Measurements from ENCODE around the gene CDSN.

Gene CDSN

GRCh38 chr6:31143148-31143547 is 22.9 kb upstream of the CDSN start:
- no peak for TF ChIP-seq REST (IDR thresholded peaks at IDR 0.05; ENCODE audit: insufficient read depth in 1 of 2, low read depth in 2 of 2, low read length in 2 of 2)
- no peak for TF ChIP-seq TAF1 (IDR thresholded peaks at IDR 0.05; ENCODE audit: borderline replicate concordance, insufficient read depth, low read length)
- no peak for TF ChIP-seq FOXP2 (optimal IDR thresholded peaks at IDR 0.05; ENCODE audit: borderline replicate concordance, extremely low read depth, extremely low read length, insufficient read depth)
- TF ChIP-seq POLR2AphosphoS5 (IDR thresholded peaks at IDR 0.05; ENCODE audit: low read depth, low read length) = no peak
- no peak for TF ChIP-seq SIN3A (IDR thresholded peaks at IDR 0.05; ENCODE audit: borderline replicate concordance, insufficient read depth, low read length)

- TF ChIP-seq REST (IDR thresholded peaks at IDR 0.05; ENCODE audit: insufficient read depth in 1 of 2, low read depth in 2 of 2, low read length in 2 of 2) = no peak
- no peak for TF ChIP-seq FOXP2 (optimal IDR thresholded peaks at IDR 0.05; ENCODE audit: borderline replicate concordance, extremely low read depth, extremely low read length, insufficient read depth)
- TF ChIP-seq POLR2AphosphoS5 (IDR thresholded peaks at IDR 0.05; ENCODE audit: low read depth, low read length) = no peak
- no peak for TF ChIP-seq SIN3A (IDR thresholded peaks at IDR 0.05; ENCODE audit: borderline replicate concordance, insufficient read depth, low read length)
- no peak for TF ChIP-seq TAF1 (IDR thresholded peaks at IDR 0.05; ENCODE audit: borderline replicate concordance, insufficient read depth, low read length)
Measured at GRCh38 chr6:31142361-31142761, 22.1 kb upstream of the CDSN start.

- TF ChIP-seq SIN3A (IDR thresholded peaks at IDR 0.05; ENCODE audit: borderline replicate concordance, insufficient read depth, low read length) (no peak), TAF1 (IDR thresholded peaks at IDR 0.05; ENCODE audit: borderline replicate concordance, insufficient read depth, low read length) (no peak), FOXP2 (optimal IDR thresholded peaks at IDR 0.05; ENCODE audit: borderline replicate concordance, extremely low read depth, extremely low read length, insufficient read depth) (no peak), REST (IDR thresholded peaks at IDR 0.05; ENCODE audit: insufficient read depth in 1 of 2, low read depth in 2 of 2, low read length in 2 of 2) (no peak)
Measured at GRCh38 chr6:31140643-31141042, 20.4 kb upstream of the CDSN start.

- TF ChIP-seq SIN3A (IDR thresholded peaks at IDR 0.05; ENCODE audit: borderline replicate concordance, insufficient read depth, low read length) = no peak
- no peak for TF ChIP-seq FOXP2 (optimal IDR thresholded peaks at IDR 0.05; ENCODE audit: borderline replicate concordance, extremely low read depth, extremely low read length, insufficient read depth)
- no peak for TF ChIP-seq POLR2AphosphoS5 (IDR thresholded peaks at IDR 0.05; ENCODE audit: low read depth, low read length)
- TF ChIP-seq REST (IDR thresholded peaks at IDR 0.05; ENCODE audit: insufficient read depth in 1 of 2, low read depth in 2 of 2, low read length in 2 of 2) = no peak
- TF ChIP-seq TAF1 (IDR thresholded peaks at IDR 0.05; ENCODE audit: borderline replicate concordance, insufficient read depth, low read length) = no peak
Measured at GRCh38 chr6:31139599-31139998, 19.4 kb upstream of the CDSN start.

GRCh38 chr6:31138982-31139381 is 18.7 kb upstream of the CDSN start, which contains the start of gene PSORS1C2:
Gene PSORS1C2 (minus strand): TSS chr6:31139066. CDS start chr6:31139026, 40 bp downstream.
- no peak for TF ChIP-seq SIN3A (IDR thresholded peaks at IDR 0.05; ENCODE audit: borderline replicate concordance, insufficient read depth, low read length)
- TF ChIP-seq POLR2AphosphoS5 (IDR thresholded peaks at IDR 0.05; ENCODE audit: low read depth, low read length) = no peak
- no peak for TF ChIP-seq FOXP2 (optimal IDR thresholded peaks at IDR 0.05; ENCODE audit: borderline replicate concordance, extremely low read depth, extremely low read length, insufficient read depth)
- TF ChIP-seq TAF1 (IDR thresholded peaks at IDR 0.05; ENCODE audit: borderline replicate concordance, insufficient read depth, low read length) = no peak
- TF ChIP-seq REST (IDR thresholded peaks at IDR 0.05; ENCODE audit: insufficient read depth in 1 of 2, low read depth in 2 of 2, low read length in 2 of 2) = no peak

Data from PFSK-1 (cell line).